ENCODE data around the gene SPG7. TPM values are rescaled to one million over a fixed set of nuclear protein-coding genes. Genes with fewer than 3 reads are reported as not detected.

SPG7 gene
- total RNA-seq, 4 donors from 2014 or later: 65.0 to 104 (median 84.9) TPM

- 72 to 74% methylated on average over 32 of the region's 33 CpGs for WGBS, 2 donors
- Histone ChIP-seq H3K9me3 (no peaks in the 10 kb centered on the region), H3K27me3 (peaks cover 0 to 15% (median 1%) of the 10 kb centered on the region in 4 donors), H3K27ac (peak overlapping the region in 1 of 4 donors; percentile 72), H3K36me3 (no peaks in the 10 kb centered on the region), H3K4me1 (peaks cover 2 to 28% (median 18%) of the 10 kb centered on the region in 3 donors), H3K4me3 (no peak overlapping the region)
- intact Hi-C loops (cut with DNase I): no loop called here
- no peak for DNase-seq
- TF ChIP-seq, protein P1, sequence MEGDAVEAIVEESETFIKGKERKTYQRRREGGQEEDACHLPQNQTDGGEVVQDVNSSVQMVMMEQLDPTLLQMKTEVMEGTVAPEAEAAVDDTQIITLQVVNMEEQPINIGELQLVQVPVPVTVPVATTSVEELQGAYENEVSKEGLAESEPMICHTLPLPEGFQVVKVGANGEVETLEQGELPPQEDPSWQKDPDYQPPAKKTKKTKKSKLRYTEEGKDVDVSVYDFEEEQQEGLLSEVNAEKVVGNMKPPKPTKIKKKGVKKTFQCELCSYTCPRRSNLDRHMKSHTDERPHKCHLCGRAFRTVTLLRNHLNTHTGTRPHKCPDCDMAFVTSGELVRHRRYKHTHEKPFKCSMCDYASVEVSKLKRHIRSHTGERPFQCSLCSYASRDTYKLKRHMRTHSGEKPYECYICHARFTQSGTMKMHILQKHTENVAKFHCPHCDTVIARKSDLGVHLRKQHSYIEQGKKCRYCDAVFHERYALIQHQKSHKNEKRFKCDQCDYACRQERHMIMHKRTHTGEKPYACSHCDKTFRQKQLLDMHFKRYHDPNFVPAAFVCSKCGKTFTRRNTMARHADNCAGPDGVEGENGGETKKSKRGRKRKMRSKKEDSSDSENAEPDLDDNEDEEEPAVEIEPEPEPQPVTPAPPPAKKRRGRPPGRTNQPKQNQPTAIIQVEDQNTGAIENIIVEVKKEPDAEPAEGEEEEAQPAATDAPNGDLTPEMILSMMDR (IDR thresholded peaks at IDR 0.05): no peak
- TF ChIP-seq POLR2A (IDR thresholded peaks at IDR 0.05): no peak
Measured at GRCh38 chr16:89581045-89581695, 73.0 kb downstream of the SPG7 start.

GRCh38 chr16:89581861-89582563 is 73.8 kb downstream of the SPG7 start:
- Histone ChIP-seq H3K4me1 (peaks cover 0 to 22% (median 17%) of the 10 kb centered on the region in 3 donors), H3K4me3 (no peak overlapping the region), H3K27ac (peak overlapping the region; percentile 51 to 75 (median 72)), H3K27me3 (peaks cover 0 to 7% (median 0%) of the 10 kb centered on the region in 4 donors), H3K9me3 (no peaks in the 10 kb centered on the region), H3K36me3 (no peaks in the 10 kb centered on the region)
- DNase-seq: no peak
- 45 to 90% methylated on average over 3 to 13 of the region's 15 CpGs for WGBS, 2 donors
- intact Hi-C loops (cut with DNase I): no loop called here
- TF ChIP-seq, protein P1 (IDR thresholded peaks at IDR 0.05): no peak
- no peak for TF ChIP-seq POLR2A (IDR thresholded peaks at IDR 0.05)

DNA sequence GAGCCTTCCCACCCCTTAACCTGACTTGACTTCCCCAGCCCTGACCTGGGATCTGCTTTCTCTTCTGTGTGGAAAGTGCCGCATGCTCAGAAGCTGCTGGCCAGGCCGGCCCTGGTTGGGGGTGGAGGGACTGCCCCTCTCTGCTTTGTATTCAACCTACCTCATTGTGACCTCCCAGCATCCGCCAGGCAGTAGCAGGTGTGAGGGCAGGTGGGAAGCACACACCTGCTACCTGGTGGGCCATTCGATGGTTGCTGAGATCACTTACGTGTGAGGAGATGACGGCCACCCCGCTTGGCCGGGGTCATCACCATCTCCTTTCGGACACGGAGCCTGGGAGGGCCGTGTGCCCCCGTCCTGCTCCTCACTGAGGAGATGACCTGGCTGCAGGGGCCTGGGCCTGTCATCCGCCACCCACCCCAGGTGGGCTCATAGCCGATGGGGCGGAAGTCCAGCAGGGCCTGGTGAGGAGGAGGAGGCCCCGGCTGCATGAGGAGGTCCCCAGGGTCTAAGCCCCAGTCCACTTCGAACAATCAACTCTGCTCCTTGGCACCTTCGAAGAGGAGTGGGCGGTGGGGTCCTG is 74.5 kb downstream of the SPG7 start:
- intact Hi-C loops (cut with DNase I): no loop called here
- DNase-seq: no peak

GRCh38 chr16:89583197-89583894 is 75.1 kb downstream of the SPG7 start:
- Histone ChIP-seq H3K9me3 (no peaks in the 10 kb centered on the region), H3K27me3 (no peaks in the 10 kb centered on the region), H3K36me3 (no peaks in the 10 kb centered on the region), H3K4me3 (no peak overlapping the region), H3K4me1 (peaks cover 0 to 22% (median 17%) of the 10 kb centered on the region in 3 donors), H3K27ac (no peak overlapping the region)
- no peak for TF ChIP-seq POLR2A (IDR thresholded peaks at IDR 0.05)
- TF ChIP-seq, protein P1 (IDR thresholded peaks at IDR 0.05): no peak
- 82% methylated on average over 5 of the region's 36 CpGs; no CpG with 5 or more reads in 1 of the 2 donors for WGBS, 2 donors
- DNase-seq: no peak
- intact Hi-C loops (cut with DNase I): no loop called here

More for the DNA sequence above, 74.5 kb downstream of the SPG7 start:
- H3K4me1 ChIP-seq: peaks cover 0 to 22% (median 17%) of the 10 kb centered on the region in 3 donors
- no peak overlapping the region for H3K4me3 ChIP-seq
- TF ChIP-seq POLR2A (IDR thresholded peaks at IDR 0.05): no peak
- TF ChIP-seq, protein P1 (IDR thresholded peaks at IDR 0.05): no peak
- H3K27me3 ChIP-seq: no peaks in the 10 kb centered on the region
- 88% methylated on average over 13 of the region's 19 CpGs; no CpG with 5 or more reads in 1 of the 2 donors for WGBS, 2 donors
- H3K27ac ChIP-seq: peak overlapping the region; percentile 51 to 75 (median 72)
- H3K9me3 ChIP-seq: no peaks in the 10 kb centered on the region
- no peaks in the 10 kb centered on the region for H3K36me3 ChIP-seq

Data from esophagus squamous epithelium (tissue), 5 donors.